HepG2 (cell line): ENCODE results near the gene TEX9. TPM values are rescaled to one million over a fixed set of nuclear protein-coding genes. Genes with fewer than 3 reads are reported as not detected.

Experiments
- ATAC-seq: fragments of 200-7000 bp; cut with Tn5 transposase; 3 replicates; pipeline ENCODE4 v1.9.1; 2020; ENCODE audit warnings: mild to moderate bottlenecking, moderate library complexity
- BruUV-seq: library from RNA; stranded (reverse); fragments of 400-500 nt; replicated peaks from 2 replicates; lab custom pipeline; 2021; lab: Mats Ljungman, UMichigan
- CTCF ChIA-PET: fragments of 300-600 bp; formaldehyde crosslinking; extraction: SDS; loops from one replicate; lab custom pipeline; 2021; ENCODE audit warnings: low total read pairs, inconsistent platforms, low intra/inter-chr PET ratio; lab: Yijun Ruan, JAX
- POLR2A ChIA-PET: fragments of 350-600 bp; sonication (Branson Sonifier 250); formaldehyde crosslinking; loops from one replicate; lab custom pipeline; 2020; ENCODE audit warnings: antibody characterized with exemption, inconsistent platforms; lab: Yijun Ruan, JAX
- DNase-seq: peaks from one replicate; pipeline ENCODE4 v3.0.0-alpha.2; 2015; ENCODE audit warnings: low spot score
- FAIRE-seq: peaks from 3 replicates; lab custom pipeline; 2011; peaks lifted over from hg19 to GRCh38; lab: Jason Lieb, UNC
- H2AFZ ChIP-seq: one replicate; pipeline ENCODE4 v1.6.1; 2011; ENCODE audit warnings: low read length, inconsistent platforms
- H3K27ac ChIP-seq: fragments of 300-600 bp; 3 replicates; pipeline ENCODE4 v1.8.0; 2011; ENCODE audit warnings: mixed run types, mild to moderate bottlenecking, mixed read lengths, low read length, inconsistent platforms; ENCODE audit not compliant: insufficient read depth; ENCODE audit errors: extremely low read length
- H3K27me3 ChIP-seq, 2 experiments: fragments of 200-600 bp in 1 of 2; 2 replicates in 1 of 2; 3 replicates in 1 of 2; pipeline versions ENCODE4 v1.6.0 to v1.8.0; 2011; ENCODE audit warnings: low read length in 2 of 2, mild to moderate bottlenecking in 2 of 2, moderate library complexity in 2 of 2, inconsistent platforms in 1 of 2; ENCODE audit not compliant: insufficient read depth in 2 of 2, control insufficient read depth in 1 of 2
- H3K36me3 ChIP-seq, 2 experiments: fragments of 200-600 bp in 1 of 2; replicated peaks in 1 of 2; 2 replicates in 1 of 2; 3 replicates in 1 of 2; pipeline versions ENCODE4 v1.5.1 to v1.8.0; 2011; ENCODE audit warnings: low read length in 2 of 2, inconsistent platforms in 1 of 2; ENCODE audit not compliant: insufficient read depth in 2 of 2, control insufficient read depth in 1 of 2
- H3K4me1 ChIP-seq: 2 replicates; pipeline ENCODE4 v1.5.1; 2012; ENCODE audit warnings: low read length, inconsistent platforms; ENCODE audit not compliant: insufficient read depth
- H3K4me2 ChIP-seq: 2 replicates; pipeline ENCODE4 v1.6.0; 2011; ENCODE audit warnings: low read depth, low read length, inconsistent platforms
- H3K4me3 ChIP-seq, 3 experiments: fragments of 200-600 bp in 1 of 3; sonication (generic), shearing (Covaris generic) in 1 of 3; replicated peaks in 1 of 3; 2 replicates each; pipeline ENCODE4 v1.5.1; 2011 to 2016; ENCODE audit warnings: low read length in 3 of 3, inconsistent platforms in 2 of 3, low read depth in 2 of 3, mild to moderate bottlenecking in 2 of 3, control low read depth in 1 of 3, mixed read lengths in 1 of 3; ENCODE audit not compliant: insufficient read depth in 1 of 3
- H3K79me2 ChIP-seq: one replicate; pipeline ENCODE4 v1.6.1; 2011; ENCODE audit warnings: low read length, inconsistent platforms; ENCODE audit not compliant: insufficient read depth
- H3K9ac ChIP-seq: 2 replicates; pipeline ENCODE4 v1.6.0; 2011; ENCODE audit warnings: mild to moderate bottlenecking, low read depth, low read length, inconsistent platforms; ENCODE audit not compliant: insufficient read depth
- H3K9me3 ChIP-seq: 2 replicates; pipeline ENCODE4 v1.5.1; 2012; ENCODE audit warnings: mild to moderate bottlenecking, low read length
- H4K20me1 ChIP-seq: 2 replicates; pipeline ENCODE4 v1.6.0; 2011; ENCODE audit warnings: inconsistent platforms, mild to moderate bottlenecking, low read length, moderate library complexity; ENCODE audit not compliant: insufficient read depth
- HES4 ChIP-seq: sonication (generic); formaldehyde crosslinking; IDR thresholded peaks from 2 replicates; pipeline ENCODE4 v1.9.0; 2021; ENCODE audit warnings: mild to moderate bottlenecking, missing genetic modification reagents, borderline replicate concordance
- HHEX ChIP-seq: IDR thresholded peaks from 2 replicates; pipeline ENCODE4 v1.6.1; 2016; ENCODE audit warnings: control low read depth
- IRX3 ChIP-seq: sonication (generic); formaldehyde crosslinking; IDR thresholded peaks from 2 replicates; pipeline ENCODE4 v1.8.1; 2023; ENCODE audit warnings: mild to moderate bottlenecking, low read depth, missing genetic modification reagents, borderline replicate concordance
- LCORL ChIP-seq, 2 experiments: fragments of 450-650 bp in 1 of 2; sonication (generic) in 1 of 2; formaldehyde crosslinking in 1 of 2; IDR thresholded peaks; 2 replicates each; pipeline versions ENCODE4 v1.5.0 to v1.6.1; 2017 to 2020; ENCODE audit warnings: antibody characterized with exemption in 1 of 2, missing genetic modification reagents in 1 of 2
- NFATC3 ChIP-seq: sonication (generic); formaldehyde crosslinking; IDR thresholded peaks from 2 replicates; pipeline ENCODE4 v1.5.1; 2020; ENCODE audit warnings: mild to moderate bottlenecking, missing genetic modification reagents
- PAX8 ChIP-seq: sonication (generic); formaldehyde crosslinking; IDR thresholded peaks from 2 replicates; pipeline ENCODE4 v1.8.0; 2022; ENCODE audit warnings: mild to moderate bottlenecking, missing genetic modification reagents, borderline replicate concordance
- PRPF4 ChIP-seq: fragments of 200-400 bp; formaldehyde crosslinking; IDR thresholded peaks from 2 replicates; pipeline ENCODE4 v1.6.1; 2016; ENCODE audit warnings: low read length, low read depth; ENCODE audit not compliant: poor library complexity, severe bottlenecking
- RARA ChIP-seq: IDR thresholded peaks from 2 replicates; pipeline ENCODE4 v1.6.1; 2016; ENCODE audit warnings: missing genetic modification reagents, missing compliant biosample characterization
- SETDB1 ChIP-seq: sonication (generic); formaldehyde crosslinking; IDR thresholded peaks from 2 replicates; pipeline ENCODE4 v1.5.1; 2020; ENCODE audit warnings: missing genetic modification reagents, mild to moderate bottlenecking, borderline replicate concordance
- ZNF335 ChIP-seq: sonication (generic); formaldehyde crosslinking; IDR thresholded peaks from 2 replicates; pipeline ENCODE4 v1.4.0; 2020; ENCODE audit warnings: missing genetic modification reagents
- WGBS: methylation state at CpG from one replicate; pipeline ENCODE4 v1.1.6; 2017; ENCODE audit warnings: low lambda C conversion rate; 5-methylcytosine and 5-hydroxymethylcytosine counted together
- in situ Hi-C: cut with HindIII; loops from 2 replicates; pipeline ENCODE4 v1.10.0; 2017; ENCODE audit warnings: low pct_unique_long_range_greater_than_20kb; ENCODE audit not compliant: extremely low pct_ligation_motif_present
- intact Hi-C: fragments of 100-400 bp; cut with micrococcal nuclease; formaldehyde crosslinking; loops from one replicate; pipeline ENCODE4 v1.10.0; 2022; ENCODE audit not compliant: unreplicated experiment
- polyA plus RNA-seq, 8 experiments: library from polyadenylated mRNA; depleted of rRNA in 3 of 8; stranded (reverse) in 7 of 8; unstranded in 1 of 8; fragments of >200 nt; fragmentation: Illumina TruSeq in 4 of 8; extraction: Trizol in 4 of 8; gene quantifications; 2 replicates each; pipeline versions ENCODE4 v1.2.1 to v1.2.3, GENCODE V29; 2011 to 2016; ENCODE audit warnings: low read depth in 4 of 8, missing spikeins in 1 of 8, mixed read lengths in 1 of 8; ENCODE audit not compliant: insufficient read depth in 1 of 8
- total RNA-seq, 5 experiments: library from RNA; depleted of rRNA; stranded (reverse); fragments of >200 nt; fragmentation: Illumina TruSeq; extraction: Trizol; gene quantifications; 2 replicates each; pipeline ENCODE4 v1.2.3, GENCODE V29; 2016; ENCODE audit warnings: low read depth in 1 of 5
- TF ChIP-seq, protein P1 (sequence below): fragments of 450-650 bp; IDR thresholded peaks from 2 replicates; pipeline ENCODE4 v1.6.1; 2016
- TF ChIP-seq, protein P2 (sequence below): sonication (generic); formaldehyde crosslinking; IDR thresholded peaks from 2 replicates; pipeline ENCODE4 v1.8.0; 2022; ENCODE audit warnings: low read depth, missing genetic modification reagents
- TF ChIP-seq, protein P3 (sequence below): sonication (generic); formaldehyde crosslinking; conservative IDR thresholded peaks from 2 replicates; pipeline ENCODE4 v1.4.0; 2020; ENCODE audit warnings: missing genetic modification reagents

TEX9 gene
- total and polyA plus RNA-seq, 2 of the 13 experiments (the other 11 are each of a cell fraction or from before 2014, with no cell fraction given): 0.82 to 6.9 TPM

DNA sequence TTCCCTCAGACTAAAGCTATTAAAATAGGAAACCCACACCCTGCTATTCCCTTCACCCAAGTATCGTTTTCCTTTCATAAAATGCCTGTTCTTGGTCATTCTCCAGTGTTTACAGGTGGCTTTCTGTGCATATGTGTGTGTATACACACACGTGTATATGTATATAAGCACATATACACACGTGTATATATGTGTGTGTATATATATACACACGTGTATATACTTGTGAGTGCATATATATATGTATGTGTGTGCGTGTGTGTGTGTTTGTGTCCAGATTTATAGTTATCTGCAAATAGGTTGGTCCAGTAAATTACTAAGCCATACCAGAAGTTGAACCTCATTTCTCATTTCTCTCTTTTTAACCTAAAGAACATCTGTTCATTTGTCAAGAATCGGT lies 15.7 kb upstream of the TEX9 start:
- H3K4me3 ChIP-seq: no peak overlapping the region
- ATAC-seq: no peak
- DNase-seq: no peak
- H3K79me2 ChIP-seq: no peaks in the 10 kb centered on the region
- no TSS peak for BruUV-seq
- WGBS: 6% methylated on average over 6 of the region's 6 CpGs
- no peak overlapping the region for H3K9ac ChIP-seq
- CTCF ChIA-PET: no interaction called here
- H3K36me3 ChIP-seq: no peaks in the 10 kb centered on the region
- no peaks in the 10 kb centered on the region for H3K4me1 ChIP-seq
- FAIRE-seq: no peak
- no peaks in the 10 kb centered on the region; a peak in 1 of 5 replicates for H3K27me3 ChIP-seq
- no peak overlapping the region for H3K27ac ChIP-seq
- no peaks in the 10 kb centered on the region for H3K9me3 ChIP-seq
- intact Hi-C loops (no loop called here), in situ Hi-C loops (no loop called here)
- POLR2A ChIA-PET: no interaction called here
- no peaks in the 10 kb centered on the region for H4K20me1 ChIP-seq
- no peak for TF ChIP-seq IRX3 (CRISPR knock-in tag)
- TF ChIP-seq HES4 (CRISPR knock-in tag): no peak
- TF ChIP-seq, protein P1, sequence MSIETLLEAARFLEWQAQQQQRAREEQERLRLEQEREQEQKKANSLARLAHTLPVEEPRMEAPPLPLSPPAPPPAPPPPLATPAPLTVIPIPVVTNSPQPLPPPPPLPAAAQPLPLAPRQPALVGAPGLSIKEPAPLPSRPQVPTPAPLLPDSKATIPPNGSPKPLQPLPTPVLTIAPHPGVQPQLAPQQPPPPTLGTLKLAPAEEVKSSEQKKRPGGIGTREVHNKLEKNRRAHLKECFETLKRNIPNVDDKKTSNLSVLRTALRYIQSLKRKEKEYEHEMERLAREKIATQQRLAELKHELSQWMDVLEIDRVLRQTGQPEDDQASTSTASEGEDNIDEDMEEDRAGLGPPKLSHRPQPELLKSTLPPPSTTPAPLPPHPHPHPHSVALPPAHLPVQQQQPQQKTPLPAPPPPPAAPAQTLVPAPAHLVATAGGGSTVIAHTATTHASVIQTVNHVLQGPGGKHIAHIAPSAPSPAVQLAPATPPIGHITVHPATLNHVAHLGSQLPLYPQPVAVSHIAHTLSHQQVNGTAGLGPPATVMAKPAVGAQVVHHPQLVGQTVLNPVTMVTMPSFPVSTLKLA: peak; percentile 99
- TF ChIP-seq, protein P2, sequence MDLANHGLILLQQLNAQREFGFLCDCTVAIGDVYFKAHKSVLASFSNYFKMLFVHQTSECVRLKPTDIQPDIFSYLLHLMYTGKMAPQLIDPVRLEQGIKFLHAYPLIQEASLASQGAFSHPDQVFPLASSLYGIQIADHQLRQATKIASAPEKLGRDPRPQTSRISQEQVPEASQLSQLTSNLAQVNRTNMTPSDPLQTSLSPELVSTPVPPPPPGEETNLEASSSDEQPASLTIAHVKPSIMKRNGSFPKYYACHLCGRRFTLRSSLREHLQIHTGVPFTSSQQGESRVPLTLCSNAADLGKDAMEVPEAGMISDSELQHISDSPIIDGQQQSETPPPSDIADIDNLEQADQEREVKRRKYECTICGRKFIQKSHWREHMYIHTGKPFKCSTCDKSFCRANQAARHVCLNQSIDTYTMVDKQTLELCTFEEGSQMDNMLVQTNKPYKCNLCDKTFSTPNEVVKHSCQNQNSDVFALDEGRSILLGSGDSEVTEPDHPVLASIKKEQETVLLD (CRISPR knock-in tag): no peak
- TF ChIP-seq ZNF335 (CRISPR knock-in tag): no peak
- no peak overlapping the region for H2AFZ ChIP-seq
- no peak overlapping the region for H3K4me2 ChIP-seq

DNA sequence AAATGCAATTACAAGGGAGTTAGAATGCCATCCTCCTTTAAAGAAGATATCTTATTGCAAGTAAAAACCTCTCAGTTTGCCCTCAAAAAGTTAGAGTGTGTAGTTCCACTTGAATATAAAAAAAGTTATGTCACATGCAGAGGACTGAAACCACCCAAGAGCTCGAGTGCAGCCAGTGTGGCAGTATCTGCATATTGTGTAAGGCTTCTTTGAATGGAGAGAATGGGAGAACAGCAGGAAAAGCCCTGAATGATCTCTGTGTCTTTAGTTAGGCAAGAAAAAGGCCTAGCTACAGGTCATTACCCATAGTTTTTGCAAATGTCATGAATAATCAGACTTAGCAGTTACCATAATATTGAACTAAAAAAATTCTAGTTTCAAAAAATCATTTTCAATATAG lies 13.9 kb upstream of the TEX9 start:
- DNase-seq (no peak), ATAC-seq (no peak), FAIRE-seq (no peak)
- in situ Hi-C loops (no loop called here), intact Hi-C loops (no loop called here)
- Histone ChIP-seq H3K9me3 (no peaks in the 10 kb centered on the region), H3K27ac (no peak overlapping the region), H3K9ac (no peak overlapping the region), H3K4me2 (no peak overlapping the region), H3K36me3 (no peaks in the 10 kb centered on the region), H3K27me3 (no peaks in the 10 kb centered on the region; a peak in 1 of 5 replicates), H3K4me1 (no peaks in the 10 kb centered on the region), H2AFZ (no peak overlapping the region), H4K20me1 (no peaks in the 10 kb centered on the region), H3K4me3 (no peak overlapping the region), H3K79me2 (no peaks in the 10 kb centered on the region)
- ChIA-PET POLR2A (no interaction called here), CTCF (no interaction called here)
- WGBS: 0% methylated on average over 1 of the region's 1 CpG
- no TSS peak for BruUV-seq
- no peak for TF ChIP-seq HHEX (CRISPR knock-in tag)
- TF ChIP-seq RARA: no peak
- TF ChIP-seq LCORL (IDR thresholded peaks at IDR 0.05): no peak
- no peak for TF ChIP-seq LCORL (CRISPR knock-in tag; IDR thresholded peaks at IDR 0.05)
- no peak for TF ChIP-seq PAX8 (CRISPR knock-in tag)
- TF ChIP-seq, protein P3, sequence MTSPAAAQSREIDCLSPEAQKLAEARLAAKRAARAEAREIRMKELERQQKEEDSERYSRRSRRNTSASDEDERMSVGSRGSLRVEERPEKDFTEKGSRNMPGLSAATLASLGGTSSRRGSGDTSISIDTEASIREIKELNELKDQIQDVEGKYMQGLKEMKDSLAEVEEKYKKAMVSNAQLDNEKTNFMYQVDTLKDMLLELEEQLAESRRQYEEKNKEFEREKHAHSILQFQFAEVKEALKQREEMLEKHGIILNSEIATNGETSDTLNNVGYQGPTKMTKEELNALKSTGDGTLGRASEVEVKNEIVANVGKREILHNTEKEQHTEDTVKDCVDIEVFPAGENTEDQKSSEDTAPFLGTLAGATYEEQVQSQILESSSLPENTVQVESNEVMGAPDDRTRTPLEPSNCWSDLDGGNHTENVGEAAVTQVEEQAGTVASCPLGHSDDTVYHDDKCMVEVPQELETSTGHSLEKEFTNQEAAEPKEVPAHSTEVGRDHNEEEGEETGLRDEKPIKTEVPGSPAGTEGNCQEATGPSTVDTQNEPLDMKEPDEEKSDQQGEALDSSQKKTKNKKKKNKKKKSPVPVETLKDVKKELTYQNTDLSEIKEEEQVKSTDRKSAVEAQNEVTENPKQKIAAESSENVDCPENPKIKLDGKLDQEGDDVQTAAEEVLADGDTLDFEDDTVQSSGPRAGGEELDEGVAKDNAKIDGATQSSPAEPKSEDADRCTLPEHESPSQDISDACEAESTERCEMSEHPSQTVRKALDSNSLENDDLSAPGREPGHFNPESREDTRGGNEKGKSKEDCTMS (CRISPR knock-in tag): no peak
- TF ChIP-seq NFATC3 (CRISPR knock-in tag): no peak
- no peak for TF ChIP-seq PRPF4
- no peak for TF ChIP-seq SETDB1
